Esophagus muscularis mucosa (tissue), 4 donors: ENCODE results near the gene ZNF384.

Experiments
- CTCF ChIP-seq, 3 experiments: fragments of 200-600 bp in 2 of 3; fragments of 450-650 bp in 1 of 3; sonication (generic) in 2 of 3; IDR thresholded peaks; one replicate each; pipeline ENCODE4 v1.5.1; 2017 to 2019; ENCODE audit warnings: antibody characterized with exemption in 3 of 3, mild to moderate bottlenecking in 2 of 3, moderate library complexity in 1 of 3
- EP300 ChIP-seq: sonication (generic); formaldehyde crosslinking; IDR thresholded peaks from one replicate; pipeline ENCODE4 v1.6.1; 2017; ENCODE audit warnings: antibody characterized with exemption
- POLR2A ChIP-seq: fragments of 450-650 bp; IDR thresholded peaks from one replicate; pipeline ENCODE4 v1.6.1; 2017; ENCODE audit warnings: antibody characterized with exemption, moderate library complexity, mild to moderate bottlenecking, low read depth
- POLR2AphosphoS5 ChIP-seq, 2 donors: sonication (generic); formaldehyde crosslinking; IDR thresholded peaks; one replicate each; pipeline ENCODE4 v1.6.1; 2017; ENCODE audit warnings: antibody characterized with exemption in 2 of 2

- TF ChIP-seq POLR2AphosphoS5 (IDR thresholded peaks at IDR 0.05) (no peak), CTCF (IDR thresholded peaks at IDR 0.05) (no peak), EP300 (no peak), POLR2A (no peak)
Measured at GRCh38 chr12:6653987-6654386, 35.2 kb downstream of the ZNF384 start.
